Activated CD4-positive, alpha-beta memory T cell treated with anti-CD3 and anti-CD28 coated beads, Interleukin-2, amount 10 ng/mL, durations not matched to agents 7 days and 5 days (primary cell): ENCODE results near the gene VIL1. TPM values are rescaled to one million over a fixed set of nuclear protein-coding genes. Genes with fewer than 3 reads are reported as not detected.

Experiments used
- CTCF ChIA-PET: fragments of 350-600 bp; sonication (Branson Sonifier 250); formaldehyde crosslinking; loops from one replicate; lab custom pipeline; 2021; ENCODE audit warnings: antibody characterized with exemption, inconsistent platforms; lab: Charles Lee
- POLR2A ChIA-PET: fragments of 350-600 bp; sonication (Branson Sonifier 250); formaldehyde crosslinking; loops from one replicate; lab custom pipeline; 2021; ENCODE audit warnings: antibody characterized with exemption; lab: Charles Lee
- DNase-seq: peaks from one replicate; pipeline ENCODE4 v3.0.0-alpha.2; 2020
- H3K27ac Mint-ChIP-seq: one replicate; pipeline ENCODE4 v1.8.0; 2021; ENCODE audit warnings: mild to moderate bottlenecking, mixed read lengths
- H3K27me3 Mint-ChIP-seq: one replicate; pipeline ENCODE4 v1.8.0; 2021; ENCODE audit warnings: mixed read lengths
- H3K36me3 Mint-ChIP-seq: one replicate; pipeline ENCODE4 v1.8.0; 2021; ENCODE audit warnings: low read depth, mixed read lengths
- H3K4me1 Mint-ChIP-seq: one replicate; pipeline ENCODE4 v1.8.0; 2021; ENCODE audit warnings: mixed read lengths
- H3K4me3 Mint-ChIP-seq: one replicate; pipeline ENCODE4 v1.8.0; 2021; ENCODE audit warnings: mild to moderate bottlenecking, mixed read lengths
- H3K9me3 Mint-ChIP-seq: one replicate; pipeline ENCODE4 v1.8.0; 2021; ENCODE audit warnings: mixed read lengths
- total RNA-seq, 2 experiments: library from RNA; stranded (reverse); gene quantifications; one replicate each; pipeline ENCODE4 v1.2.3, GENCODE V29; 2021

The VIL1 gene
- total RNA-seq, 2 experiments from 2014 or later = not detected

- ChIA-PET POLR2A (no interaction called here), CTCF (no interaction called here)
- DNase-seq = no peak
- Mint-ChIP-seq H3K27ac (no peak overlapping the region), H3K4me3 (no peak overlapping the region), H3K27me3 (peaks cover 5% of the 10 kb centered on the region), H3K9me3 (no peaks in the 10 kb centered on the region), H3K36me3 (no peaks in the 10 kb centered on the region), H3K4me1 (peaks cover 7% of the 10 kb centered on the region)
Measured at GRCh38 chr2:218435003-218435982, 16.4 kb downstream of the VIL1 start.

GRCh38 chr2:218436992-218437391 lies 18.1 kb downstream of the VIL1 start:
- POLR2A ChIA-PET = no interaction called here
- Mint-ChIP-seq H3K9me3 (no peaks in the 10 kb centered on the region), H3K36me3 (no peaks in the 10 kb centered on the region), H3K27ac (no peak overlapping the region), H3K4me3 (no peak overlapping the region), H3K4me1 (peaks cover 5% of the 10 kb centered on the region), H3K27me3 (peaks cover 5% of the 10 kb centered on the region)
- no peak for DNase-seq
- CTCF ChIA-PET = no interaction called here

GRCh38 chr2:218437969-218438368 lies 19.0 kb downstream of the VIL1 start:
- H3K9me3 Mint-ChIP-seq = no peaks in the 10 kb centered on the region
- ChIA-PET CTCF (no interaction called here), POLR2A (no interaction called here)
- H3K4me1 Mint-ChIP-seq = peaks cover 1% of the 10 kb centered on the region
- H3K36me3 Mint-ChIP-seq = no peaks in the 10 kb centered on the region
- H3K27ac Mint-ChIP-seq = no peak overlapping the region
- H3K27me3 Mint-ChIP-seq = no peaks in the 10 kb centered on the region
- no peak overlapping the region for H3K4me3 Mint-ChIP-seq
- DNase-seq = no peak

GRCh38 chr2:218438596-218438995 lies 19.7 kb downstream of the VIL1 start:
- Mint-ChIP-seq H3K27me3 (no peaks in the 10 kb centered on the region), H3K4me1 (peaks cover 1% of the 10 kb centered on the region), H3K36me3 (no peaks in the 10 kb centered on the region), H3K27ac (no peak overlapping the region), H3K4me3 (no peak overlapping the region), H3K9me3 (no peaks in the 10 kb centered on the region)
- POLR2A ChIA-PET = no interaction called here
- no peak for DNase-seq
- CTCF ChIA-PET = no interaction called here

GRCh38 chr2:218444692-218445357 lies 25.9 kb downstream of the VIL1 start:
- peak overlapping the region; percentile 6 for H3K27ac Mint-ChIP-seq
- no peak for DNase-seq
- no peaks in the 10 kb centered on the region for H3K27me3 Mint-ChIP-seq
- CTCF ChIA-PET = no interaction called here
- H3K4me3 Mint-ChIP-seq = no peak overlapping the region
- peaks cover 20% of the 10 kb centered on the region for H3K36me3 Mint-ChIP-seq
- H3K4me1 Mint-ChIP-seq = peaks cover 10% of the 10 kb centered on the region
- POLR2A ChIA-PET = no interaction called here
- no peaks in the 10 kb centered on the region for H3K9me3 Mint-ChIP-seq

GRCh38 chr2:218445602-218446001 lies 26.7 kb downstream of the VIL1 start:
- Mint-ChIP-seq H3K27ac (no peak overlapping the region), H3K4me1 (peaks cover 9% of the 10 kb centered on the region), H3K4me3 (no peak overlapping the region), H3K27me3 (no peaks in the 10 kb centered on the region), H3K36me3 (peaks cover 25% of the 10 kb centered on the region), H3K9me3 (no peaks in the 10 kb centered on the region)
- no peak for DNase-seq
- POLR2A ChIA-PET = no interaction called here
- CTCF ChIA-PET = no interaction called here

GRCh38 chr2:218446547-218446946 lies 27.6 kb downstream of the VIL1 start:
- Mint-ChIP-seq H3K4me3 (no peak overlapping the region), H3K36me3 (peaks cover 25% of the 10 kb centered on the region), H3K27me3 (no peaks in the 10 kb centered on the region), H3K9me3 (no peaks in the 10 kb centered on the region), H3K4me1 (peaks cover 9% of the 10 kb centered on the region), H3K27ac (no peak overlapping the region)
- ChIA-PET POLR2A (no interaction called here), CTCF (interaction anchor here (0.5 kb wide), 1 partner anchor 34 kb away, joined by 4 read pairs; no protein-coding TSS in a partner anchor)
- no peak for DNase-seq

- CTCF ChIA-PET = no interaction called here
- H3K4me3 Mint-ChIP-seq = no peak overlapping the region
- H3K27me3 Mint-ChIP-seq = no peaks in the 10 kb centered on the region
- no peak for DNase-seq
- no peak overlapping the region for H3K27ac Mint-ChIP-seq
- H3K9me3 Mint-ChIP-seq = no peaks in the 10 kb centered on the region
- H3K36me3 Mint-ChIP-seq = peaks cover 28% of the 10 kb centered on the region
- POLR2A ChIA-PET = no interaction called here
- peaks cover 9% of the 10 kb centered on the region for H3K4me1 Mint-ChIP-seq
Measured at GRCh38 chr2:218447072-218447471, 28.1 kb downstream of the VIL1 start.

- peaks cover 9% of the 10 kb centered on the region for H3K4me1 Mint-ChIP-seq
- H3K9me3 Mint-ChIP-seq = no peaks in the 10 kb centered on the region
- no peak for DNase-seq
- peaks cover 45% of the 10 kb centered on the region for H3K36me3 Mint-ChIP-seq
- POLR2A ChIA-PET = no interaction called here
- no peak overlapping the region for H3K27ac Mint-ChIP-seq
- H3K27me3 Mint-ChIP-seq = no peaks in the 10 kb centered on the region
- CTCF ChIA-PET = no interaction called here
- H3K4me3 Mint-ChIP-seq = no peak overlapping the region
Measured at GRCh38 chr2:218448934-218449333, 30.0 kb downstream of the VIL1 start.

GRCh38 chr2:218452079-218452478 lies 33.2 kb downstream of the VIL1 start:
- ChIA-PET POLR2A (interaction anchor here (1.0 kb wide), 1 partner anchor 126 kb away, joined by 3 read pairs; no protein-coding TSS in a partner anchor), CTCF (interaction anchor here (2.2 to 3.4 kb wide), 2 partner anchors 10 to 13 kb away, joined by 5 to 11 read pairs; no protein-coding TSS in a partner anchor)
- DNase-seq = no peak
- peaks cover 67% of the 10 kb centered on the region for H3K36me3 Mint-ChIP-seq
- peaks cover 9% of the 10 kb centered on the region for H3K9me3 Mint-ChIP-seq
- no peak overlapping the region for H3K4me3 Mint-ChIP-seq
- H3K27ac Mint-ChIP-seq = no peak overlapping the region
- H3K4me1 Mint-ChIP-seq = peaks cover 9% of the 10 kb centered on the region
- no peaks in the 10 kb centered on the region for H3K27me3 Mint-ChIP-seq

GRCh38 chr2:218456849-218457248 lies 37.9 kb downstream of the VIL1 start:
- H3K27ac Mint-ChIP-seq = no peak overlapping the region
- no peaks in the 10 kb centered on the region for H3K4me1 Mint-ChIP-seq
- peaks cover 9% of the 10 kb centered on the region for H3K9me3 Mint-ChIP-seq
- DNase-seq = no peak
- POLR2A ChIA-PET = interaction anchor here (0.8 kb wide), 1 partner anchor 50 kb away, joined by 3 read pairs; no protein-coding TSS in a partner anchor
- H3K27me3 Mint-ChIP-seq = no peaks in the 10 kb centered on the region
- peaks cover 66% of the 10 kb centered on the region for H3K36me3 Mint-ChIP-seq
- CTCF ChIA-PET = no interaction called here
- no peak overlapping the region for H3K4me3 Mint-ChIP-seq

GRCh38 chr2:218458598-218458997 lies 39.7 kb downstream of the VIL1 start:
- Mint-ChIP-seq H3K27ac (no peak overlapping the region), H3K27me3 (no peaks in the 10 kb centered on the region), H3K4me1 (no peaks in the 10 kb centered on the region), H3K36me3 (peaks cover 62% of the 10 kb centered on the region), H3K4me3 (no peak overlapping the region), H3K9me3 (peaks cover 9% of the 10 kb centered on the region)
- ChIA-PET POLR2A (no interaction called here), CTCF (interaction anchor here (0.7 kb wide), 1 partner anchor 389 kb away, joined by 3 read pairs; no protein-coding TSS in a partner anchor)
- no peak for DNase-seq

- POLR2A ChIA-PET = no interaction called here
- CTCF ChIA-PET = interaction anchor here (0.6 to 2.8 kb wide), 17 partner anchors 8 to 196 kb away, joined by 3 to 11 read pairs (median 4); partner anchors contain the start of genes AAMP, BCS1L, PNKD and ZNF142
- Mint-ChIP-seq H3K4me3 (no peak overlapping the region), H3K27me3 (no peaks in the 10 kb centered on the region), H3K36me3 (peaks cover 47% of the 10 kb centered on the region), H3K27ac (no peak overlapping the region), H3K4me1 (peaks cover 8% of the 10 kb centered on the region), H3K9me3 (no peaks in the 10 kb centered on the region)
- no peak for DNase-seq
Measured at GRCh38 chr2:218465987-218466633, 47.2 kb downstream of the VIL1 start.
